HG02885 (cell line): ENCODE results near the gene PCYT2.
A peak's percentile ranks its signal among the peaks of the same experiment; 100 is the strongest.

Experiments used
- ATAC-seq: cut with Tn5 transposase; IDR thresholded peaks from one replicate; pipeline ENCODE4 v1.9.1; 2021; ENCODE audit warnings: mild to moderate bottlenecking; ENCODE audit not compliant: unreplicated experiment, poor library complexity

Gene PCYT2

DNA sequence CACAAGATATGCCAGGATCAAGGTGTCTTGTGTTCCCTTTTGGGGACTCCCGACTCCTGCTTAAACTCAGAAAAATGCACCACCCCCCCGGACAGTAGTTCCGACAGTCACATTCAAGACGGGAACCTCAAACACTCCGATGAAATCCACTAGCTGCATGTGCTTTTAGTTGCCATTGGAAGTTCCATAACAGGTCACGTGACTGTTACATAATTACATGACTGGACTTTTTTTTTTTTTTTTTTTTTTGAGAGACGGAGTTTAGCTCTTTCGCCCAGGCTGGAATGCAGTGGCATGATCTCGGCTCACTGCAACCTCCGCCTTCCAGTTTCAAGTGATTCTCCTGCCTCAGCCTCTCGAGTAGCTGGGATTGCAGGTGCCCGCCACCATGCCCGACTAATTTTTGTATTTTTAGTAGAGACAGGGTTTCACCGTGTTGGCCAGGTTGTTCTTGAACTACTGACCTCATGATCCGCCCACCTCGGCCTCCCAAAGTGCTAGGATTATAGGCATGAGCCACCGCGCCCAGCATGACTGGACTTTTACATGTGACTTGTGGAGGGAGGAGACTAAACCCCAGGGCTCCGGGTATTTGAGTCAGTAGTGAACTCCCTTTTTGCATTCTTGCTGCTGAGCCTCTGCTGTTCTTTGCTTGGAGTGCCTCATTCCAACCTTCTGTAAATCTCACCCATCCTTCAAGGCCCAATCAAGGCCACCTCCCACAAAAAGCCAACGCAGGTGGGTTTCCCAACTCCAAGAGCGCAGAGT, 5.2 kb upstream of the PCYT2 start:
- ATAC-seq = no peak

DNA sequence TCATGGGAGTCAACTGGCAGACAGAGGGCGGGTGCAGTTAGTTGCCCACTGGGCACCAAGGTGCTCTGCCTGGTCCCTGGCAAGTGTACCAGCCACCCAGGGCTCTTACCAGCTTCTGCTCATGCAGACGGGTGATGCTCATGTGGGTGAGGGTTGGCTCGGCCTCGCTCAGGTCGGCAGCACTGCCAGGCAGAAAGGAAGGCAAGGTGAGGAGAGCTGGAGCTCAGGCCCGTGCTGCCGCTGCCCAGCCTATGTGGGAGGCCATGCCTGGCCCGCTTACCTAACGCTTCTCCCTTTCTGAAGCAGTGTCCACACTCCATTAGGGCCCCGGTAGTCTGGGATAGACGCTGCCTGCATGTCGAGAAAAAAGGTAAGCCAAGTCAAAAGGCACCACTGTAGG, 4.1 kb upstream of the PCYT2 start:
- no peak for ATAC-seq

- ATAC-seq = no peak
These were observed 3.1 kb upstream of the PCYT2 start for GRCh38 chr17:81914103-81914850.

GRCh38 chr17:81913394-81914102, 2.3 kb upstream of the PCYT2 start:
- ATAC-seq = no peak

- ATAC-seq = no peak
These were observed 1.5 kb upstream of the PCYT2 start for GRCh38 chr17:81912441-81913309.

GRCh38 chr17:81911969-81912368, 770 bp upstream of the PCYT2 start:
- ATAC-seq = no peak

DNA sequence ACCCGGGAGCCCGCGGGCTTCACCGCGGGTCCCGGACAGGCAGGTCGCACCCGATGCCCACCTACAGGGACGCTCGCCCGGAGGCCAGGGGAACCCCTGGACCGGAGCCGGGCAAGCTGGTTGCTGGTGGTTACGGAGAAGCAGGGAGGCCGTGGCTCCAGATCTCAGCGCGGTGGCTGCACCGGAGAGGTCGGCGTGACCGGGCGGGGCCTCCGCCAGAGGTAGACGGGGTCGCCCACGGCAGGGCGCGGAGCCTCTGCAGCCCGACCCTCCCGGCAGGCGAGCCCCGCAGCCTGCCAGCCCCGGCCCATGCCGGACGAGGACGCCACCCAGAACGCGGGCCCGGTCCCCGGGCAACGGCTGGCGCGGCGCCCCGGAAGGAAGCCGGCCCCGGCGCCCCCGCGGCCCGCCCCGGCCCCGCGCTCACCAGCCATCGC, 341 bp downstream of the PCYT2 start:
- ATAC-seq = peak; percentile 41

- ATAC-seq = no peak
These were observed 996 bp downstream of the PCYT2 start for GRCh38 chr17:81909966-81910839.

DNA sequence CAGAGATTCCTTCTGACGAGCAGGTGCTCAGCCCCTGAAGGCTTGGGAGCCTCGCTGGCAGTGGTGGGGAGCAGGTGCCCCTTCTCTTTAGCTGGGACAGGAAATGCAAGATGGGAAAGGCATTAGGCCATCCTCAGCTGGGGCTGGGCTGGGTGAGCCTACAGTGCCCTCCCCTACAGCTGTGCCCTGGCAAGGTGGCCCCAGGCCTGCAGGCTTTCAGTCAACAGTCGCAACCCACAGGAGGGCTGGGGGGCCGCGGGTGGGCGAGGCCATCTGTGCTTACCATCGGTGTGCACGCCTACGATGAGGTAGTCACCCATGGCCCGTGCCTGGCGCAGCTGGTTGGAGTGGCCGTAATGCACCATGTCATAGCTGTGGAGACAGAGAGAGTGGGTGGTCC, 2.0 kb downstream of the PCYT2 start:
- no peak for ATAC-seq

GRCh38 chr17:81908793-81909192, 2.4 kb downstream of the PCYT2 start:
- no peak for ATAC-seq

DNA sequence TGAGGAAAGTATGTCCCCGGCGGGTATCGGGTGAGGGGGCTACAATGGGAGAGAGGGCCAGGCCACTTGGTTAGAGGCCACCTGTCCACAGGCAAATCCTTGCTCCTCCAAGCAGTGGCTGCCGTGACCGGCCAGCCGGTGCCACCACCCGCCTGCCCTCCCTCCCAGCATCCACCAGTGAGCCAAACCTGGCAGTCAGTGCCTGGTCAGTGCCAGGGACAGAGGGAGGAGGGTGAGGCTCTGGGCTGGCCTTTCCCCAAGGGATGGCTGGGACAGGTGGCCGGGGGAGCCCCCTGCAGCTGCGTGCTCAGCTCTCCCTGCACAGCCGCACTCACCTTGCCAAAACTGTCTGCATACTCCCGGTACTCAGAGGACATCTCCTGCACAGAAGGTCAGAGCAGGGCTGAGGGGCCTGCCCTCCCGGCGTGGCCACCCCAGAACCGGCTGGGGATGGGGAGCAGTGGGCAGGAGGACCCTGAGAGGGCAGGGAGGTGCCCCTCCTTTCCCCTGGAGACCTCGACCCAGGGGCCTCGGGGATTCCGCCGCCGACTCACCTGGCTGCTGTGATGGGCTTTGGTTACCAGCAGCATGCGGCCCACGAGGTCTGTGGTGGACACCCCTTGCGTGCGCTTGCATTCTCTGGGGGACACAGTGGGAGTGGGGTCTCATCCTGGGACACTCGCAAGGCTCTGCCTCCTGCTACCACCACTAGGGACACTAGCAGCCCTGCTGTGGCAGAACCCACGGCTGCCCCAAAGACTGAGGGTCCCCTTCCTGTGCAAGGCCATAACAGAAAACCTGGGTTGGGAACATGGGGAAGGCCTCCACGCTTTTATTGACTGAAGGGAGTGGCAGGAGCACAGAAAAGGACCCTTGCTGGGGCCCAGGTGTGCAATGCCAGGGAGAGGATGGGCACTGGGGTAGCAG, 3.7 kb downstream of the PCYT2 start:
- no peak for ATAC-seq

DNA sequence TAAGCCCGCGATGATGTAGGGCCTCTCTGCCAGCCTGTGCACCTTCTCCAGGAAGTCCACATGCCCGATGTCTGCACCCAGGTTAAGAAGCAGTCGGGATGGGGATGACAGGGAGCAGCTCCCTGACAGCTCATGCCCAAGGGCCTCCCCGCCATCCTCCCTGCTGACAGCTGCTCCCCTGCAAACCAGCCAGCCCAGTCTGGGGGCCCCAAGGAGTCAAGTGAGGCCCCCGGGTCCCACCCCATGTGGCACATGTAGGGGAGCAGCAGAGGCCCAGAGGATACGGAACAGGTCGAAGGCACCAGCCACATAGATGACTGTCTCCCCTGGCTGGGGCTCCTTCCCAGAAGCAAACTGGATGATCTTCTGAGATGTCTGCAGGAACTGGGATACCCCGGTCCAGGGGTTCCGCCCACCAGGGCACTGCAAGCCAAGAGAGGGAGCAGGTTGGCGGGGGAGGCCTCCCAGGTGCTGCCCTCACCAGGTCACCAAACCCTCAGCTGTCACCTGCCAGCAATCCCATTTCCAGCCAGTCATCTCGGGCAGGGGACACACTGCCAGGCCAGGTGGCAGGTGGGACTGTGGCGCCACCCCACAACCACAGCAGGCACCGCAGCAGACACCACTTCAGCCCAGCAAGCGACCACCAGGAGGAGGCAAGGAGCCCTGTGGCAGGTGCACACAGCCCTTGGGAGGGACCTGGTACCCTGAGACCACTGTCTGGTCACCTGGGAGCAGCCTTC, 4.6 kb downstream of the PCYT2 start:
- ATAC-seq = no peak

DNA sequence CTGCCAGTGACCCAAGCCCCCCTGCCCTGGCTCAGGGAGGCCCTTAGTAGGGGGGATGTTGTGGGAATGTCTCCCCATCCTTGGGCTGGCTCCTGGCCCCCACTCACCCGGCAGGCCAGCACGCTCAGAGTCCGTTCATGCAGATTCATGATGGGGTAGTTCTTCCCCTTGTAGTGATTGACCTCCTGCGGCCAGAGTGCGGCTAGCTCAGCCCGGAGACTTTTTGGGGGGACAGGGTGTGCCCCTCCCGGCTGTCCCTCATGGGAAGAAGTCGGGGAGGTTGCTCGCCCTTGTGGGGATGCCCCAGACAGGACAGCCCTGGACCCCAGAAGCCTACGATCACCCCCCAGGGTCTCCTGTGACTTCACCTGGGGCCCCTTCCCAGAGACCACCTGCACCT, 5.2 kb downstream of the PCYT2 start:
- no peak for ATAC-seq

- no peak for ATAC-seq
These were observed 5.7 kb downstream of the PCYT2 start for GRCh38 chr17:81905424-81905875.

DNA sequence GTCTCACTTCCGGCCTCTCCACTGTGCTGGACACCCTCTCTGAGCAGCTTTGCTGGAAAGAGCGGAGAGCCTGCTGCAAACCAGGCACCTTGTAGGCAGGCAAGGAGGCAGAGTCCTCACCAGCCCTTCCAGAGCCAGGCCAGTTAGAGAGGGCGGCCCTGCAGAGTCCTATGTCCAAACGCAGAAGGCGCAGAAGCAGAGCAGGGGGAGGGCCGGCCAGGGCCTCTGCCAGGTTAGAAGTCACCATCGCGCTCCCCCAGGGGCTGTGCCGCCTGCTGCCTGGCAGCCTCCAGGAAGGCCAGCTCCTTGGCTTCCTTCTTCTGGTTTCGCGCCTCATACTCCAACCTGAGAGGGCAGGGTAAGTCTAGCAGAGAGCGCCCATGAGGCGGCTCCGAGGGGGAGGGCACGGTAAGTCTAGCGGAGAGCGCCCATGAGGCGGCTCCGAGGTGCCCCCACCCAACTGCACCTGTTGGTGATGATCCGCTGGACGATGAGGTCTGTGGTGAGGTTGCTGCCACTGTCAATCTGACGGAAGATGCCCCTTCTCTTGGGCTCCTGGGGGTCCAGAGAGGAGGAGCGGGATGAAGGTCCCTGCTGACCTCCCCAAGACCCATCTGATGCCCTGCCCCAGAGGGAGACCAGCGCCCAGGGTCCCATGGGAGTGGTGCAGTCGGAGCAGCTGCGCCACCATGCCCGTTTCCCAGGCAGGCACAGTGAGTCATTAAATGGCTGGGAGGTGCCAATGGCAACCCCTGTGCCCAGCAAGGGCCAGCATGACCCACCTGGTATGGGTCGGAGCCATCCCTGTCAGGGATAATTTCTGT, 6.4 kb downstream of the PCYT2 start:
- ATAC-seq = no peak

DNA sequence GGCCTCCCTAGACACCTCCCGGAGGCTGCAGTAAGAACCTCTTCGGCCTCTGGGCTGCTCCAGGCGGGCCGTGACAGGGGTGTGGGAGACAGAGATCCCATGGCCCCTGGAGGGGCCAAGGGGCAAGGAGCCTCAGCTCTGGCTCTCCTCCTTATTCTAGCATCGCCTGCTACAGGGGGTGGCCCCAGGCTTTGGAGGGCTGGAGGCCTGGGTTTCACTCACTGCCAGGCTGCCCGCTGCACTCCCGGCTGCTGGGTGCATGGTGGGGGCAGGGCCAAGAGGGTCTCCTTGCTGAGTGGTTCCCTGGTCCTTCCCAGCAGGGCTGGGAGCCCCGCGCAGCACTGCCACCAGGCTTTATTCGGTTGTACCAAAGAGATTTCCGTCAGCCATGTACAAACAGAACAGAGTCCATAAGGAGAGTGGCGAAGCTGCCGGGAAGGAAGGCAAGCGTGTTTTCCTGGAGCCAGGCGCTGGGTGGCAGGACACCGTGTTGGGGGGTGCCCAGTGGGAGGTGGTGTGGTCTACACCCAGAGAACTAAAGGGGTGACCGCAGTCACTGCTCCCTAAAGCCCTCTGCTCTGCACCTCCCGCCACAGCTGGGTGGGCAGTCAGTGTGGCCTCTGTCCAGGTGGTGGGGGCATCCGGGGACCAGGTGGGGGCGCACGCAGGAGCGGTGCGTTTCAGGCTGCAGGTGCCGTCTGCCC, 7.2 kb downstream of the PCYT2 start:
- ATAC-seq = no peak
